ENCODE measurements around the gene ELMO1. TPM values are rescaled to one million over a fixed set of nuclear protein-coding genes. Genes with fewer than 3 reads are reported as not detected.

The ELMO1 gene
- total RNA-seq, 4 donors from 2014 or later: 31.1 to 42.9 (median 38.7) TPM

DNA sequence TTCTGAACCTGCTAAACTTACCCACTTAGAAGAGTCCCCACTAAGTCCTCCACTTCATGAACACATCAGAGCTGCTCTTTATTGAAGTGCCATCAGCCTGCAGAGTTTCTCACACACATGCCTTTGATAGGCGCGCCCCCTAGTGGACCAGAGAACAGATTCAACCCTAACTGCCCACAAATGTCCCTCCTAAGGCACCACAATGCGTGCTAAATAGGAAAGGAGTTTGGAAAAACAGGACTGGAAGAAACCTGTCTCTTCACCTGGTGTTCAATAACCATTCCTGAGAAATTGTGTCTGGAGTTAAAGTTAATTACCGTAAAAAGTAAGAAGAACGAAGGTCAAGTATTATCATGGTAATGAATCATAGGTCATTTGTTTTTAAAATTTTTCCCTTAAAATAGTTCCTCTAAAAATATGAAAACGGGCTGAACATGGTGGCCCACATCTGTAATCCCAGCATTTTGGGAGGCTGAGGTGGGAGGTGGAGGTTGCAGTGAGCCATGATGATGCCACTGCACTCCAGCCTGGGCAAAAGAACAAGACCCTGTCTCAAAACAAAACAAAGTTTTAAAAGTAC is 249.7 kb downstream of the ELMO1 start:
- H3K27ac ChIP-seq (replicated peaks in 1 of 4): no peak overlapping the region
- peaks cover 42 to 69% (median 63%) of the 10 kb centered on the region in 4 donors for H3K4me1 ChIP-seq
- no peaks in the 10 kb centered on the region for H3K9me3 ChIP-seq
- WGBS: 42% methylated on average over 6 of the region's 6 CpGs
- no peak for TF ChIP-seq POLR2A (IDR thresholded peaks at IDR 0.05; ENCODE audit: low read depth)
- no peak for TF ChIP-seq EP300 (IDR thresholded peaks at IDR 0.05)
- TF ChIP-seq, protein P1, sequence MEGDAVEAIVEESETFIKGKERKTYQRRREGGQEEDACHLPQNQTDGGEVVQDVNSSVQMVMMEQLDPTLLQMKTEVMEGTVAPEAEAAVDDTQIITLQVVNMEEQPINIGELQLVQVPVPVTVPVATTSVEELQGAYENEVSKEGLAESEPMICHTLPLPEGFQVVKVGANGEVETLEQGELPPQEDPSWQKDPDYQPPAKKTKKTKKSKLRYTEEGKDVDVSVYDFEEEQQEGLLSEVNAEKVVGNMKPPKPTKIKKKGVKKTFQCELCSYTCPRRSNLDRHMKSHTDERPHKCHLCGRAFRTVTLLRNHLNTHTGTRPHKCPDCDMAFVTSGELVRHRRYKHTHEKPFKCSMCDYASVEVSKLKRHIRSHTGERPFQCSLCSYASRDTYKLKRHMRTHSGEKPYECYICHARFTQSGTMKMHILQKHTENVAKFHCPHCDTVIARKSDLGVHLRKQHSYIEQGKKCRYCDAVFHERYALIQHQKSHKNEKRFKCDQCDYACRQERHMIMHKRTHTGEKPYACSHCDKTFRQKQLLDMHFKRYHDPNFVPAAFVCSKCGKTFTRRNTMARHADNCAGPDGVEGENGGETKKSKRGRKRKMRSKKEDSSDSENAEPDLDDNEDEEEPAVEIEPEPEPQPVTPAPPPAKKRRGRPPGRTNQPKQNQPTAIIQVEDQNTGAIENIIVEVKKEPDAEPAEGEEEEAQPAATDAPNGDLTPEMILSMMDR (IDR thresholded peaks at IDR 0.05): peak; percentile 79 to 86 (median 84)
- no peak overlapping the region for H3K4me3 ChIP-seq
- intact Hi-C loops (cut with DNase I): loop anchor here (5.0 kb wide), 3 partner anchors 232 to 712 kb away; no protein-coding TSS in a partner anchor
- H3K36me3 ChIP-seq: peaks cover 0 to 24% (median 6%) of the 10 kb centered on the region in 4 donors
- no peaks in the 10 kb centered on the region for H3K27me3 ChIP-seq
- DNase-seq (ENCODE audit: extremely low spot score): peak; percentile 95

DNA sequence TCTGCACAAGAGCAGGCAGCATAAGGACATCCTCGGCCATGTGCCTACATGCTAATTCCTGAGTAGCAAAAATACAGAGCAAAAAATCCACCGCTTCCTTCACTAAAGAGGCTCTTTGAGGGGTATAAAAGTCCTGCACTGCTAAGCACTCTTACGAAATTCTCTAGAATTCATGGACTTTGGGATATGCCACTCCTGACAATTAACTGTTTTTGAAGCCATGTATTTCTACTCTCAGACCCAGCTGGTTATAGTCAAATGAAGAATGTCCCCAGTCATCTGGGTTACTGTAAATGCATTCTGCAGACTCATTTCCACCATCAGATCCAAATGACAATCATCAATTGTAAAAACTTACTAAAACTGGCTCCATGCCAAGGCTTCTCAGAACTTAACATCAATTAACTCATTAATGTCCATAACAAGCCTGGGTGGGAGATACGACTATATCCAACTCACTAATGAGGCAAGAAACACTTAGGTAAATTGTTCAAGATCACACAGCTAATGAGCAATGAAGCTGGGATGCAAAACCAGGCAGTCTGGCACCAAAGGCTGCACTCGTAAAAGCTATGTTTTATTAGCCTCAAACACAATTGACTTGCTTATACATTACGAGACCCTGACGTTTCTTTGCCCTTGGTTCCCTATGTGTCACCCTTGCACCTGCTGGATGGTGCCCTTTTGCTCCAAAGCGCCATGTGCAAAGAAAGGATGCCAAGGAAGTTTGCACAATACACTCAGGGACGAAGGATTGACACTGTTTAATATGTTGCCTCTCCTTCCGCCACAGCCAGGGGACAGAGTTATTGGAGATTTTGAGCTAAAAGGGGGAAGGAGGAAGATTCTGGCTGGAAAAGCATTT is 250.4 kb downstream of the ELMO1 start:
- Histone ChIP-seq H3K36me3 (peaks cover 0 to 17% (median 3%) of the 10 kb centered on the region in 4 donors), H3K27me3 (no peaks in the 10 kb centered on the region), H3K4me3 (no peak overlapping the region), H3K9me3 (no peaks in the 10 kb centered on the region), H3K27ac (replicated peaks in 1 of 4) (no peak overlapping the region), H3K4me1 (peaks cover 45 to 69% (median 63%) of the 10 kb centered on the region in 4 donors)
- no peak for TF ChIP-seq EP300 (IDR thresholded peaks at IDR 0.05)
- TF ChIP-seq POLR2A (IDR thresholded peaks at IDR 0.05; ENCODE audit: low read depth): no peak
- TF ChIP-seq, protein P1 (IDR thresholded peaks at IDR 0.05): no peak
- no peak for TF ChIP-seq POLR2AphosphoS5 (IDR thresholded peaks at IDR 0.05)
- intact Hi-C loops (cut with DNase I): loop anchor here (5.0 kb wide), 3 partner anchors 231 to 711 kb away; no protein-coding TSS in a partner anchor
- WGBS: 63% methylated on average over 10 of the region's 10 CpGs
- DNase-seq (ENCODE audit: extremely low spot score): no peak

DNA sequence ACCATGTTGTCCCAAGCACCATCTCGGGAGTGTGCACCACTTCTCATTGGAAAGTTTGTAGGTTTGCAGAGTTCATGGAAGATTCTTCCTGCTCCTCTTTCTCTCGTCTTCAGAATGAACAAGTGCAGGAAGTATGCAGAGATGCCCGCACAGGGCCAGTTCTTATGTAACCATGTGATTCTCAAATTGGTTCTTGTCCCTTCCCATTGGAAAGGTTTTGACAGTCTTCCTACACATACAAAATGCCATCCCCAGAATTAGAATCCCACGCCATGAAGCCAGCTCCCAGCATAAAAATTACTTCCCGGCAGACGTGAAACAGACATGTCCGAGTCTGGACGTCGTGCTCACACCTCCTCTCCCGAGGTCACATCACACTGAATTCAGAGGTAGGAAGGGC is 251.6 kb downstream of the ELMO1 start:
- Histone ChIP-seq H3K27me3 (no peaks in the 10 kb centered on the region), H3K4me3 (no peak overlapping the region), H3K9me3 (no peaks in the 10 kb centered on the region), H3K4me1 (peaks cover 45 to 65% (median 60%) of the 10 kb centered on the region in 4 donors), H3K36me3 (peaks cover 0 to 15% (median 0%) of the 10 kb centered on the region in 4 donors), H3K27ac (replicated peaks in 1 of 4) (no peak overlapping the region)
- 75% methylated on average over 10 of the region's 10 CpGs for WGBS
- TF ChIP-seq POLR2AphosphoS5 (IDR thresholded peaks at IDR 0.05): no peak
- TF ChIP-seq POLR2A (IDR thresholded peaks at IDR 0.05; ENCODE audit: low read depth): no peak
- TF ChIP-seq, protein P1 (IDR thresholded peaks at IDR 0.05): no peak
- TF ChIP-seq EP300 (IDR thresholded peaks at IDR 0.05): no peak
- no peak for DNase-seq (ENCODE audit: extremely low spot score)
- intact Hi-C loops (cut with DNase I): loop anchor here (5.0 kb wide), 3 partner anchors 230 to 710 kb away; no protein-coding TSS in a partner anchor

DNA sequence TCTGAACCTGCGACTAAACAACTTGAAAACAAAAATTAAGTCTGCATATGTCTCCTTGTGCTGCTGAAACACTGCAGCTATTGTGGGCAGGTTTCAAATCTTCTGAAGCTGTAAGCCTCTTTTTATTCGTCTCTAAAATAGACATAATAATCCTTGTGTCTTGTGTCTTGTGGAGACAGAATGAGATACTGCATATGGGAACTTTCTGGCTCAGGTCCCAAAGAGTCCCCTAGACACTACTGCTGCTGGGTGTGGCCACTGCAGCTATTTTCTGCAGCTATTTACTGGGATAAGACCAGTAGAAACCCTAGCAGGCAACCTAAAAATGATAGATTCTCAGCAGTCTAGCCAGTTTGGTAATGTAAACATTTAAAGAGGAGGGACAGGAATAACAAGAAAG is 252.0 kb downstream of the ELMO1 start:
- TF ChIP-seq POLR2AphosphoS5 (IDR thresholded peaks at IDR 0.05): no peak
- TF ChIP-seq, protein P1 (IDR thresholded peaks at IDR 0.05): no peak
- no peak for TF ChIP-seq POLR2A (IDR thresholded peaks at IDR 0.05; ENCODE audit: low read depth)
- TF ChIP-seq EP300 (IDR thresholded peaks at IDR 0.05): no peak
- peaks cover 41 to 61% (median 56%) of the 10 kb centered on the region in 4 donors for H3K4me1 ChIP-seq
- no peak for DNase-seq (ENCODE audit: extremely low spot score)
- no peak overlapping the region for H3K4me3 ChIP-seq
- intact Hi-C loops (cut with DNase I): loop anchor here (5.0 kb wide), 3 partner anchors 229 to 709 kb away; no protein-coding TSS in a partner anchor
- peaks cover 0 to 15% (median 0%) of the 10 kb centered on the region in 4 donors for H3K36me3 ChIP-seq
- no peaks in the 10 kb centered on the region for H3K27me3 ChIP-seq
- WGBS: 31% methylated on average over 2 of the region's 2 CpGs
- H3K27ac ChIP-seq (replicated peaks in 1 of 4): no peak overlapping the region
- H3K9me3 ChIP-seq: no peaks in the 10 kb centered on the region
